SK-N-SH (cell line): ENCODE results near the gene MRPS24. TPM values are rescaled to one million over a fixed set of nuclear protein-coding genes. Genes with fewer than 3 reads are reported as not detected.

Experiments used
- CTCF ChIA-PET: fragments of 300-600, 350-600 bp; formaldehyde crosslinking; extraction: SDS; loops from one replicate; lab custom pipeline; 2021; lab: Yijun Ruan, JAX
- POLR2A ChIA-PET: fragments of 350-600 bp; sonication (Branson Sonifier 250); formaldehyde crosslinking; extraction: SDS; loops from one replicate; lab custom pipeline; 2020; ENCODE audit warnings: antibody characterized with exemption, inconsistent platforms; lab: Yijun Ruan, JAX
- DNase-seq: peaks from one replicate; pipeline ENCODE4 v3.0.0; 2012
- H2AFZ ChIP-seq: fragments of 200-600 bp; sonication (generic); 2 replicates; pipeline ENCODE4 v1.8.1; 2016; ENCODE audit warnings: antibody characterized with exemption, mild to moderate bottlenecking, low read depth
- H3F3A ChIP-seq: fragments of 200-600 bp; sonication (generic); replicated peaks from 2 replicates; pipeline ENCODE3; 2016; ENCODE audit warnings: antibody characterized with exemption, mild to moderate bottlenecking; ENCODE audit not compliant: insufficient read depth
- H3K27ac ChIP-seq, 2 experiments: fragments of 200-500 bp in 1 of 2; fragments of 200-600 bp in 1 of 2; sonication (Bioruptor generic) in 1 of 2; sonication (generic), shearing (Covaris generic) in 1 of 2; 2 replicates each; pipeline versions ENCODE4 v1.5.1 to v1.6.1; 2014 to 2016; ENCODE audit warnings: low read depth in 2 of 2, inconsistent platforms in 1 of 2, low read length in 1 of 2, mild to moderate bottlenecking in 1 of 2, mixed read lengths in 1 of 2
- H3K27me3 ChIP-seq: fragments of 200-600 bp; sonication (generic), shearing (Covaris generic); 2 replicates; pipeline ENCODE4 v1.6.1; 2016; ENCODE audit warnings: mixed run types; ENCODE audit not compliant: insufficient read depth
- H3K36me3 ChIP-seq, 2 experiments: fragments of 200-500 bp in 1 of 2; fragments of 200-600 bp in 1 of 2; sonication (Bioruptor generic) in 1 of 2; sonication (generic) in 1 of 2; replicated peaks in 1 of 2; 2 replicates each; pipeline versions ENCODE3 to v1.5.1; 2014 to 2016; ENCODE audit warnings: low read length in 1 of 2, mild to moderate bottlenecking in 1 of 2; ENCODE audit not compliant: insufficient read depth in 2 of 2, control insufficient read depth in 1 of 2
- H3K4me1 ChIP-seq, 2 experiments: fragments of 200-500 bp in 1 of 2; fragments of 200-600 bp in 1 of 2; sonication (Bioruptor generic) in 1 of 2; sonication (generic), shearing (Covaris generic) in 1 of 2; 2 replicates each; pipeline versions ENCODE4 v1.5.1 to v1.6.1; 2014 to 2016; ENCODE audit warnings: low read depth in 1 of 2, low read length in 1 of 2, mixed run types in 1 of 2; ENCODE audit not compliant: insufficient read depth in 2 of 2, control insufficient read depth in 1 of 2
- H3K4me2 ChIP-seq: fragments of 200-600 bp; sonication (generic), shearing (Covaris generic); 2 replicates; pipeline ENCODE4 v1.6.1; 2017; ENCODE audit warnings: mixed run types
- H3K4me3 ChIP-seq, 2 experiments: fragments of 200-500 bp in 1 of 2; fragments of 200-600 bp in 1 of 2; sonication (Bioruptor generic) in 1 of 2; sonication (generic), shearing (Covaris generic) in 1 of 2; 2 replicates each; pipeline versions ENCODE4 v1.5.1 to v1.8.1; 2014 to 2016; ENCODE audit warnings: low read depth in 2 of 2, inconsistent platforms in 1 of 2, low read length in 1 of 2, mild to moderate bottlenecking in 1 of 2, mixed read lengths in 1 of 2, moderate library complexity in 1 of 2
- H3K79me2 ChIP-seq: fragments of 200-600 bp; sonication (generic); 2 replicates; pipeline ENCODE4 v1.8.1; 2017; ENCODE audit warnings: mild to moderate bottlenecking; ENCODE audit not compliant: insufficient read depth
- H3K9ac ChIP-seq: fragments of 200-600 bp; sonication (generic); 2 replicates; pipeline ENCODE4 v1.6.1; 2017; ENCODE audit warnings: mixed run types
- H3K9me2 ChIP-seq: fragments of 200-600 bp; sonication (generic); 2 replicates; pipeline ENCODE4 v1.6.1; 2017; ENCODE audit warnings: mixed run types
- H3K9me3 ChIP-seq: fragments of 200-600 bp; sonication (generic); 2 replicates; pipeline ENCODE4 v1.6.1; 2017; ENCODE audit warnings: mixed run types, mild to moderate bottlenecking, moderate library complexity
- H4K20me1 ChIP-seq: fragments of 200-600 bp; sonication (generic); 2 replicates; pipeline ENCODE4 v1.6.1; 2017; ENCODE audit warnings: mild to moderate bottlenecking, mixed run types; ENCODE audit not compliant: insufficient read depth
- CHD2 ChIP-seq: fragments of 150-350 bp; IDR thresholded peaks from 2 replicates; pipeline ENCODE4 v1.6.1; 2018; ENCODE audit warnings: low read length; ENCODE audit not compliant: partially characterized antibody
- EP300 ChIP-seq, 2 experiments: IDR thresholded peaks; 2 replicates each; pipeline versions ENCODE4 v1.4.0 to v1.6.1; 2012; ENCODE audit warnings: borderline replicate concordance in 1 of 2, low read depth in 1 of 2, low read length in 1 of 2
- FOSL2 ChIP-seq: IDR thresholded peaks from 2 replicates; pipeline ENCODE4 v1.4.0; 2012; ENCODE audit warnings: low read depth, mild to moderate bottlenecking, moderate library complexity, borderline replicate concordance
- FOXM1 ChIP-seq: IDR thresholded peaks from 2 replicates; pipeline ENCODE4 v1.4.0; 2012; ENCODE audit warnings: low read depth, mild to moderate bottlenecking
- MXI1 ChIP-seq: IDR thresholded peaks from 2 replicates; pipeline ENCODE4 v1.6.1; 2012; ENCODE audit warnings: mild to moderate bottlenecking, low read depth, low read length, improper control_type of control experiment
- RAD21 ChIP-seq: IDR thresholded peaks from 2 replicates; pipeline ENCODE4 v1.6.1; 2012; ENCODE audit warnings: mild to moderate bottlenecking, low read length
- RFX5 ChIP-seq: IDR thresholded peaks from 2 replicates; pipeline ENCODE4 v1.6.1; 2012; ENCODE audit warnings: mild to moderate bottlenecking, improper control_type of control experiment, low read length
- TEAD4 ChIP-seq: IDR thresholded peaks from 2 replicates; pipeline ENCODE4 v1.4.0; 2012; ENCODE audit warnings: mild to moderate bottlenecking, borderline replicate concordance; ENCODE audit not compliant: insufficient read depth
- WGBS: methylation state at CpG from one replicate; pipeline ENCODE4 v1.1.6; 2017; ENCODE audit warnings: low lambda C conversion rate; 5-methylcytosine and 5-hydroxymethylcytosine counted together
- polyA plus RNA-seq, 3 experiments: library from polyadenylated mRNA; depleted of rRNA; stranded (reverse); fragments of >200 nt; gene quantifications; 2 replicates each; pipeline ENCODE4 v1.2.3, GENCODE V29; 2012
- TF ChIP-seq, protein P1 (sequence below): IDR thresholded peaks from 2 replicates; pipeline ENCODE4 v1.4.0; 2012; ENCODE audit warnings: low read depth, borderline replicate concordance
- TF ChIP-seq, protein P2 (sequence below): fragments of 200-600 bp; sonication (generic); IDR thresholded peaks from 2 replicates; pipeline ENCODE4 v1.6.1; 2017; ENCODE audit warnings: antibody characterized with exemption, mild to moderate bottlenecking, moderate library complexity
- TF ChIP-seq, protein P3 (sequence below): IDR thresholded peaks from 2 replicates; pipeline ENCODE4 v1.4.0; 2012; ENCODE audit warnings: low read depth

MRPS24 gene
- polyA plus RNA-seq, 1 of the 3 experiments (the other 2 are of a cell fraction), result 234 TPM

DNA sequence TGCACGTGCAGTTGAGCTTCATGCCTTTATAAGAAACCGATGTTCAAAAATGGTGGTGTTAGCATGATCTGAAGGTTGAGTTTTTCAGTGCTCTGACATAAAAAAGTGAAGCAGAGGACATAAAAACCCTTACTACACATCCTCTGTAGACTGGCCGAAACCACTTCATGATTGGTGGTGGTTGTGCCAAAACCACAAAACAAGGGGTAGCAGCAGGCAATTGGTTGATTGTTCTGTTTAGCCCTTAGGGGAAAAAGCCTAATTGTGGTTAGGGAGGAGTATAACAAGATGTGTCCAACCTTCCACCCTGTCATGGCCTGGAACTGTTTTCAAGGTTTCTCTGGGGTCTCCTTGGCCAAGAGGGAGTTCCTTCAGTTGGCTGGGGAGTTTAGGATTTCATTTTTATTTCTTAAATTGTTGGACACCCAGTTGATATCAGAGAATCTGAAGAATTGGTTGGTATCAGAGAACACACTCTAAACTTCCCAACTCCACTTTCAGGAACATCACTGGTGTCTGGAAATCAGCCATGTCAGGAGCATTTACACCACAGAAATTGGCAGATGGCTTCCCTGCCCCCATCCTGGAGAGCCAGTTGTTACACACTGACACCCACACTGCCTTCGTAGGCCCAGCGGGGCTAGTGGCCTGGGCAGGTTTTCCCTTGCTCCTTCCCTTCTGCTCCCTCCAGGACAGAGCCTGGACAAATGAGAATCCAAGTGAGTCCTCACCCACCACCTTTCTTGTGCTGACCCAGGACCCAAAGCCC, 18.8 kb downstream of the MRPS24 start:
- Histone ChIP-seq H3K27ac (no peak overlapping the region), H4K20me1 (no peaks in the 10 kb centered on the region), H3K4me2 (no peak overlapping the region), H3K9me3 (no peaks in the 10 kb centered on the region), H3K4me3 (no peak overlapping the region), H2AFZ (no peak overlapping the region), H3K27me3 (0 out of 2 replicates have a peak, but pooled peaks cover 5% of the 10 kb centered on the region), H3K36me3 (no peaks in the 10 kb centered on the region), H3K79me2 (no peaks in the 10 kb centered on the region), H3F3A (no peaks in the 10 kb centered on the region), H3K4me1 (peaks cover 0 to 6% of the 10 kb centered on the region in 2 experiments; a peak in 1 of 4 replicates), H3K9ac (no peak overlapping the region), H3K9me2 (no peaks in the 10 kb centered on the region)
- CTCF ChIA-PET, result interaction anchor here (0.6 to 6.3 kb wide), 5 partner anchors 12 to 396 kb away, joined by 3 to 83 read pairs (median 10); partner anchors contain the start of gene STK17A
- 89% methylated on average over 5 of the region's 5 CpGs for WGBS
- POLR2A ChIA-PET, result interaction anchor here (0.6 kb wide), 1 partner anchor 23 kb away, joined by 3 read pairs; no protein-coding TSS in a partner anchor
- TF ChIP-seq FOSL2, result no peak
- TF ChIP-seq, protein P1, sequence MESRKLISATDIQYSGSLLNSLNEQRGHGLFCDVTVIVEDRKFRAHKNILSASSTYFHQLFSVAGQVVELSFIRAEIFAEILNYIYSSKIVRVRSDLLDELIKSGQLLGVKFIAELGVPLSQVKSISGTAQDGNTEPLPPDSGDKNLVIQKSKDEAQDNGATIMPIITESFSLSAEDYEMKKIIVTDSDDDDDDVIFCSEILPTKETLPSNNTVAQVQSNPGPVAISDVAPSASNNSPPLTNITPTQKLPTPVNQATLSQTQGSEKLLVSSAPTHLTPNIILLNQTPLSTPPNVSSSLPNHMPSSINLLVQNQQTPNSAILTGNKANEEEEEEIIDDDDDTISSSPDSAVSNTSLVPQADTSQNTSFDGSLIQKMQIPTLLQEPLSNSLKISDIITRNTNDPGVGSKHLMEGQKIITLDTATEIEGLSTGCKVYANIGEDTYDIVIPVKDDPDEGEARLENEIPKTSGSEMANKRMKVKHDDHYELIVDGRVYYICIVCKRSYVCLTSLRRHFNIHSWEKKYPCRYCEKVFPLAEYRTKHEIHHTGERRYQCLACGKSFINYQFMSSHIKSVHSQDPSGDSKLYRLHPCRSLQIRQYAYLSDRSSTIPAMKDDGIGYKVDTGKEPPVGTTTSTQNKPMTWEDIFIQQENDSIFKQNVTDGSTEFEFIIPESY, result no peak
- TF ChIP-seq, protein P2, sequence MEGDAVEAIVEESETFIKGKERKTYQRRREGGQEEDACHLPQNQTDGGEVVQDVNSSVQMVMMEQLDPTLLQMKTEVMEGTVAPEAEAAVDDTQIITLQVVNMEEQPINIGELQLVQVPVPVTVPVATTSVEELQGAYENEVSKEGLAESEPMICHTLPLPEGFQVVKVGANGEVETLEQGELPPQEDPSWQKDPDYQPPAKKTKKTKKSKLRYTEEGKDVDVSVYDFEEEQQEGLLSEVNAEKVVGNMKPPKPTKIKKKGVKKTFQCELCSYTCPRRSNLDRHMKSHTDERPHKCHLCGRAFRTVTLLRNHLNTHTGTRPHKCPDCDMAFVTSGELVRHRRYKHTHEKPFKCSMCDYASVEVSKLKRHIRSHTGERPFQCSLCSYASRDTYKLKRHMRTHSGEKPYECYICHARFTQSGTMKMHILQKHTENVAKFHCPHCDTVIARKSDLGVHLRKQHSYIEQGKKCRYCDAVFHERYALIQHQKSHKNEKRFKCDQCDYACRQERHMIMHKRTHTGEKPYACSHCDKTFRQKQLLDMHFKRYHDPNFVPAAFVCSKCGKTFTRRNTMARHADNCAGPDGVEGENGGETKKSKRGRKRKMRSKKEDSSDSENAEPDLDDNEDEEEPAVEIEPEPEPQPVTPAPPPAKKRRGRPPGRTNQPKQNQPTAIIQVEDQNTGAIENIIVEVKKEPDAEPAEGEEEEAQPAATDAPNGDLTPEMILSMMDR, result no peak
- no peak for TF ChIP-seq RAD21
- TF ChIP-seq EP300 (IDR thresholded peaks at IDR 0.05; ENCODE audit: borderline replicate concordance in 1 of 2, low read depth in 1 of 2, low read length in 1 of 2), result no peak
- TF ChIP-seq, protein P3, sequence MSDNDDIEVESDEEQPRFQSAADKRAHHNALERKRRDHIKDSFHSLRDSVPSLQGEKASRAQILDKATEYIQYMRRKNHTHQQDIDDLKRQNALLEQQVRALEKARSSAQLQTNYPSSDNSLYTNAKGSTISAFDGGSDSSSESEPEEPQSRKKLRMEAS, result no peak
- TF ChIP-seq TEAD4, result no peak
- TF ChIP-seq MXI1, result no peak
- TF ChIP-seq CHD2, result no peak
- no peak for TF ChIP-seq RFX5
- TF ChIP-seq FOXM1, result no peak
- no peak for DNase-seq
